Skeletal muscle cell (primary cell): Measurements from ENCODE around the gene ARAP1.

Experiments
- DNase-seq: peaks from one replicate; pipeline ENCODE4 v3.0.0-alpha.2; 2010; ENCODE audit warnings: low read depth
- H3K4me3 ChIP-seq: 2 replicates; pipeline ENCODE4 v1.5.1; 2011; ENCODE audit warnings: low read depth, mild to moderate bottlenecking, control low read depth, low read length, moderate library complexity

Gene ARAP1

DNA sequence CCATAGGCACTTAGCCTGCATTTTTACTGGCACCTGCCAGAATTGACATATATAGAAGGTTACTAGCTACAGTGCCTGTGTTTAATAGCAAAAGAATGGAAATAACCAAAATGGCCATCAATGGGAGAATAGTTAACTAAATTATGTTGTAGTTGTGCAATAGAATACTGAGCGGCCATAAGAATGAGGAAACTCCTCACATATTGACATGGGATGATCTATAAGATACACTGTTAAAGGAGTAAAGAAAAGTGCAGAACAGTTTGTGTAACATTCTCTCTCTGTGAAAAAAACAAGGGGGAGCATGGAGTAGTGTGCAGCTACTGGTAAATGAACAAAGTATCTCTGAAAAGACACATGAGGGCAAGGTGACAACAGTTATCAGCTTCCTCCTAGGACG is 21.5 kb downstream of the ARAP1 start:
- no peak overlapping the region for H3K4me3 ChIP-seq
- no peak for DNase-seq

DNA sequence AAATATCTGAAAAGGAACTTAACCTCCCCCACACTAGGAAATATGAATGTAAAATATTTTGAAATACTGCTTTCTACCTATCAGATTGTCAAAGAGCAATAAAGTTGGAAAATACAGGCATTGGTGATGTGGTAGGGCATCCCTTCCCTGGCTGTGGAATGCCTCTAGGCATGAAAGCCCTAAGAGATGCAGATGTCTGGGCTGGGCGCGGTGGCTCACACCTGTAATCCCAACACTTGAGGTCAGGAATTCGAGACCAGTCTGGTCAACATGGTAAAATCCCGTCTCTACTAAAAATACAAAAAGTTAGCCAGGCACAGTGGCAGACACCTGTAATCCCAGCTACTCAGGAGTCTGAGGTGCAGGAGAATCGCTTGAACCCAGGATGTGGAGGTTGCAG is 22.0 kb downstream of the ARAP1 start:
- no peak for DNase-seq
- H3K4me3 ChIP-seq = no peak overlapping the region

DNA sequence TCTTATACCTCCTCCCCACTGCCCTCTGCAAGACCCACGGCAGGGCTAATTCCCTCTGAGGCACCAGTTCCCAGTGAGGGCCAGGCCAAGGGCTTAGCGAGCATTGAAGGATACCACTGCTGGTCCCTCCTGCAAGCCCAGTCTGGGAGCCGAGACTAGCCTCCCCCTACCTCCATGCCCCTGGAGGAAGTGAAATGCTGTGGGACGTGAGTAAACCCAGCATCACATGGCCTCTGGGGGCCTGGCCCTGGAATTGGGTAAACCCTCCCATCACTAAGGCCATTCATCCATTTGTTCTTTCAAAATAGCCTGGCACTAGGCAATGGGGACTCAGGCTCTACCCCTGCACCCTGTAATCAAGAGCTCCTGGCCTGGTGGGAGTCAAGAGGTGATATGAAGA is 24.7 kb downstream of the ARAP1 start:
- DNase-seq = no peak
- H3K4me3 ChIP-seq = no peak overlapping the region

DNA sequence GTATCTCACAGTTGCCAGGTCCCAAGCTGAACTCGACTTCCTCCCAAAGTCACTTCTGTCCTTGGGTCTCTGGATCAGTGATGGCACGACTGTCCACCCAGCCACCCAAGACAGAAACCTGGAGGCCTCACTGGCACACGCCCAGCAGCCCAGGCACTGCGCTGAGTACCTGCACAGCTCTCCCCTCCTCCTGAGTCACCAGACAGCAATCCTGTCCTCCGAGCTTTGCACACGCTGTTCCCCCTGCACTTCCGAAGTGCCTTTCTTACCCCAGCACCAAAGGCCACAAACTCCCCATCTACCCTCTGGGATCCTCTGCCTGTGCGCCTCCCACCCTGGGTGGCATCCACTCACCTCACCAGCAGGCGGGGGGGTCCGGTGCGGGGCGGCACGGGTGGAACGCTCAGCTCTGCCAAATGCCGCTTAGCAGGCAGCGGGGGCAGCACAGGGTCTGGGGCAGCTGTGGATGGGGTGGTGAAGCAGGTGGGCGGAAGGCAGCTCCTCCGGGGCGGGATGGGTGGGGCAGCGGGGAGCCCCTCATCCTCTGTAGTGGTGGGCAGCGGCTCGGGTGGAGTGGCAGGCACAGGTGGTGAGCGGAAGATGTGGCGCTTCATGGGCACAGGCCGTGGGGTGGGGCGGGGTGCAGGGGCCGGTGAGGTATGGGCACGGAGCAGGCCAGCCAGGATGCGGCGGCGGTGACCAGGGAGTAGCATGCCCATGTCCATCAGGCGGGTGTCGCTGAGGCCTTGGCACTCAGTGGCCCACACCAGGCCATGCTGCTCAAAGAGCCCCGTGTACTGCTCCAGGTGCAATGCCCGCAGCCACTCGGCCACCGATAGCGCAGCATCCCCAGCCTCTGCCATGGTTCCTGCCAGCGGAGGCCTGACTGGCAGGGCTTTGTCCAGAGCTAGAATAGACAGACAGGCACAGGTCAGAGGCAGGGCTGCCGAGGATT is 25.7 kb downstream of the ARAP1 start:
- H3K4me3 ChIP-seq = no peak overlapping the region
- DNase-seq = no peak

DNA sequence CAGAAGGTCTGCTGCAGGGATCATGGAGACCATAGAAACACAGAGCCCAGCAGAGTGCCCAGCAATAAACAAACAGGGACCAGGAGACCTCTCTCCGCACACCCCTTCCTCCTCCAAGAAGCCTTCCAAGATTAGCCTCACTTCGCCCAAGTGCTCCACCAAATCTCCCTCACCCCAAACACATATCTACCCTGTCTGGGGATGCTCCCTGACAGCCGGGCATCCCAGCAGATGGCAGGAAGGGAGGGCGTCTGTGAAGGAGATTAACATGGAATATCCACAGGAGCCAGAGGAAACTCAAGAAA is 26.5 kb downstream of the ARAP1 start:
- DNase-seq = no peak

DNA sequence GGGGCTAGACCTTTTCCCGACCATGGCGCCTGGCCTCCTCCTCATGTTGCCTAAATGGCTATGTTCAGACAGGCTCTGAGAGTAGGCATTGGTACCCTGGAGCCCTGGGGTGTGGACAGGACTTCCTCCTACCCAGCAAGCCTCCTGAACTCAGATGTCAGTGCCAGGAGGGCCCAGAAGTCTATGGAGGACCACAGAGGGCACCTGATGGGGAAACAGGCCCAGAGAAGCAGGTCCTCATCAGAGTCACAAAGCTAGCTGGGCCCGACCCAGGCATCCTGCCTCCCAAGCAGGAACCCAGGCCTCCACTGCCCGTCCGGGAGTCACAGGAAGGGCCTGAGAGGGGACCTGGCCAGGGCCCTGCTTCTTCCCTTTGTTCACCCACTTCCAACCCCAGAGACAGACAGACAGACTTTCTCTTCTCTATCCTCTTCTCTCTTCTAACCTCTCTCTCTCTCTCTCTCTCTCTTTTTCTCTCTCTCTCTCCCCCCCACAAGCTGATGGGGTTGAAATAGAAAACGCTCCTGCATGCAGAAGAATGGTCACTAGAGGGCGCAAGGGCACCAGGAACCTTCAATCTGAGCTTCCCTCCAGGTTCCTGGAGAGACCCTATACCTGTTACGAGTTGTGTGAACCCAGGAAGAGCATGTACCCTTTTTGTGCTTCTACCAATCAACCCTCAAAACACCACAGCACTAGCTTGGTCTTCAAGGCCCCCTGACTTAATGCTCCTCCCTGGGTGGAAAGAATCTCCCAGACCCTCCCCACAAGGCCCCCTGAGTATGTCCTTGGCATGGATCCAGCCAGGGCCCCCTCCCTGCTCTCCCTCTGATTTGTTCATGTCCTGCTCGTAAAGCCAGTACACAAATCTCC is 27.1 kb downstream of the ARAP1 start:
- no peak overlapping the region for H3K4me3 ChIP-seq
- peak; percentile 46 for DNase-seq

More for the DNA sequence above, 26.5 kb downstream of the ARAP1 start:
- no peak overlapping the region for H3K4me3 ChIP-seq

DNA sequence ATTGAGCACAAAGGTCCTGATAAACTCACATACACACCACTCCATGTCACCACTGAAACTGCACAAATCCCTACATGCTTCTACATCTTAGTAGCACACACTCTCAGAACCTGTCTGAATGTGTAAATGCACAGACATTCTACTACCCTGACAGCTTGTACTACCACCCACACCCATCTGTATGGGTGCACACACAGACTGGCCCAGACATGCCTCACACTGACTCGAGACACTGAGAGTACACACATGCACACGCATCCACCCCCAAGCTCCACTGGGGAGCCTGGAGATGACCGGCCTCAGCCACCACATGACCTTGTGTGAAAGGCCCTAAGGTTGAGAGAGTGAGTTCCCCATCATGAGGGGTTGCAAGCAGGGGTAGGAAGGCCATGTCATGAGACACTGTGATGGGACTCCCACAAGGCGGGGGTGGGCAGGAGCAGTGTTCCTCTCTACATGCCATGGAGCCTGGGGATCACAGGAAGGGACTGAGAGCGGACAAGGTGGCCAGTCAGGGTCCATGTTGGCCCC is 28.1 kb downstream of the ARAP1 start:
- no peak overlapping the region for H3K4me3 ChIP-seq
- no peak for DNase-seq

DNA sequence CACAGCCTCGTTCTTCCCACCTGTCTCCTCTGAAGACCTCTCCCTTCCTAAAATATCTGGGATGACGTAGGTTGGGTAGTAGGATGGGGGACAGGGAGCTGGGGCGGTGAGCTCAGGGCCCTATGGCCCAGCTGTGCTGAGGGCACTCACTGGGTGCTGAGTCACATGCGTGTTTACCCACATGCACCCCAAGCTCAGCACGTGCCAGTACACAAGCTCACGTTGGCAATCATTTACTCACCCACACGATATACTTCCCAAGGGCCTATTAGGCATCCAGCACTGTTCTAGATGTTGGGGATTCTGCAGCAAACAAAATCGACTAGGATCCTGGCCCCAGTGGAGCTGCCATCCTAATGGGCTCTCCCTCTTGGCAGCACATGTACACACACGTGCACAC is 28.7 kb downstream of the ARAP1 start:
- no peak overlapping the region for H3K4me3 ChIP-seq
- DNase-seq = no peak

DNA sequence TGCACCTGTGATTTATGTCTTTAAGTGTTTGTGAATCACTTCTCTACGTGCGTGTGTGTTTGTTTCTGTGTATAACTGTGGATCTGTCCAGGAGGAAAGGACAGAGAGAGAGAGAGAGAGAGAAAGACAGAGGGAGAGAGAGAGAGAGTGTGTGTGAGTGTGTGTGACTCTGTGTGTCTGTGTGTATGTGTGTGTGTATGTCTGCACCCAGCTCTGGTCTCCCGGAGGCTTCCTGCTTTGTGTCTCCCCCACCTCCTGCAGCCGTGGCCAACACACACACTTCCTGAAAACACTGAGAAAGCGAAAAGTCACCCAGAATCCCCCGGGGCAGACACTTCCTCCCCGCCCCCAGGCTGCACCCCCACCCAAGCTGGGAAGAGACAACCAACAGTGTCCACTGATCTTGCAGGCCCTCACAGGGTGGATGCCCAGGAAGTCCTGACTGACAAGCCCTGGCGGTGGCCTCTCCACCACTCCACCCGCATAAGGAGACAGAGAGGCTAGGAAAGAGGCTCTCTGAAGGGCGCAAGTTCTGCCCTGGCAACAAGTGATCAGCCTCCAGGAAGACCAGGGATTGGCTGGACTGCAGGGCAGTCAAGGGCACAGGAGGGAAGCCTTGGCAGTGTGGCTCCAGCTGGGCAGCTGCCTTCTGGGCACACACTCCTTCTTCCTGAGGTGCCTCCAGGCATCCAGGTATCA is 30.0 kb downstream of the ARAP1 start:
- H3K4me3 ChIP-seq = peak overlapping the region; percentile 60
- DNase-seq = peak; percentile 72

DNA sequence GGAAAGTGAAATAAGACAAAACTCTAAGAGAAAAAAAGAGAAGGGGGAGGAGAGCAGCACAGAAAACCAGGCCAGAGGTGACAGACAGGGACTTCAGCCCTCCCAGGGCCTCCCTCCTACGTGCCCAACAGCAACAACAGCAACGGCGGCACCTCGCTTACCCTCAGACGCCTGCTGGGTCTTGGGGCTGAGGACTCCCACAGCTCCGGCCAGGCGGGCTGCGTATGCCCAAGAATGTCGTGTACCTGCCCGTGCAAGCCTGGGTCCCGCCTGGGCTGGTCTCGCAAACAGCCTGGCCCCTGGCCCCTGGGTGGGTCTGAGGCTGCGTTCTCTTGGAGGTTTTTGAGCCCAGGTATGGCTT is 30.5 kb downstream of the ARAP1 start:
- peak overlapping the region; percentile 60 for H3K4me3 ChIP-seq
- DNase-seq = no peak

DNA sequence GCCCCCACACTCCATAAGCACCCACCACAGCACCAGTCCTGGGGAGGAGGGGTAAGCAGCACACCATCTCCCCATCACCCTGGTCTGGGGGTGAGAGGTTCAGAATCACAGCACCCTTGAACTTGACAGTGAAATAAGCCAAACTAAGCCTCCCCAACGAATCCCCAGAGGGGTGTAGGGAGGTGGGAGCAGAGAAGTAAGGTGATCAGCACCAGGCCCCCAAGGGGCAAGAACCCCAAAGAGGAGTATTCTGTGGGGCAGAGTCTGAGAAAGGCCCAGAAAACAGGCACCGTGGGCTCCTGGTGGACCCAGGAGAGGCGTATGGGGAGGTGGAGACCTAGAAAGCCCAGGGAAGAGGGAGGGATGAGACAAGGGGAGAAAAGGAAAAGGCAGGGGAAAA is 30.9 kb downstream of the ARAP1 start:
- DNase-seq = no peak
- peak overlapping the region; percentile 60 for H3K4me3 ChIP-seq

DNA sequence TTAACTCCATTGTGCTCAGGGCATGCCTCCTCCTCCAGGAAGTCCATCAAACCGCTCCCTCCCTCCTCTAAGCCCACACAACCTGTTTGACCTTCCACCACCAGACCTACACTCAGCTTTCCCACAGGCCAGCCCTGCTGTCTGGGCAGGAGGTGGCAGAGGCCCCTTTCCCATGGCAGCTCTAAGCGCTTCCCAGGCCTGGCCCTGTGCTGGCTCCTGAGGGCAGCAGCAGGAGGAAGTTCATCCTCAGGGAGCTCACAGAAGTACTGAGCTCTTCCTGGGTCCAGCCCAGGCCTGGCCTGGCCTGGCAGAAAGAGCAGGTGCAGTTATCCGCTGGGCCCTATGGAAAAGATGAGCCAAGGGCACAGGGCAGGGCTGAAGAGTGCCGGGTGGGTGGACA is 31.4 kb downstream of the ARAP1 start:
- no peak for DNase-seq
- H3K4me3 ChIP-seq = peak overlapping the region; percentile 60

DNA sequence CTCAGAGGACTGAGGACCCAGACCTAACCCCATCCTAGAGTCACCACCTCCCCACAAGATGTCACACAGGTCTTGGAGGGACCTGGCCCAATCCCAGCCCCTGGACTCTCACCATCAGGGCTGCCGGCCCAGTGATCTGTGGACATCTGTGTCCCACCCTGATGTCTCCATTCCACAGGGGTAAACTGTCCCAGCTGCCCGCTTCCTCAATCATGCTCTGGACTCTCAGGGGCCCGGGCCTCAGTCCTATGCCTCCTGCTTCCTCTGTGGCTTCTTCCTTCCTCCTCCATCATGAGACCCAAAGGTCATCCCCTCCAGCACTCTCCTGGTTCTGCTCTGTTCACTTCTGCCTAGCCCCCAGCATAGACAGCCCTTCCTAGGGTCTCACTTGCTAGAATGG is 32.2 kb downstream of the ARAP1 start:
- no peak for DNase-seq
- peak overlapping the region; percentile 60 for H3K4me3 ChIP-seq

DNA sequence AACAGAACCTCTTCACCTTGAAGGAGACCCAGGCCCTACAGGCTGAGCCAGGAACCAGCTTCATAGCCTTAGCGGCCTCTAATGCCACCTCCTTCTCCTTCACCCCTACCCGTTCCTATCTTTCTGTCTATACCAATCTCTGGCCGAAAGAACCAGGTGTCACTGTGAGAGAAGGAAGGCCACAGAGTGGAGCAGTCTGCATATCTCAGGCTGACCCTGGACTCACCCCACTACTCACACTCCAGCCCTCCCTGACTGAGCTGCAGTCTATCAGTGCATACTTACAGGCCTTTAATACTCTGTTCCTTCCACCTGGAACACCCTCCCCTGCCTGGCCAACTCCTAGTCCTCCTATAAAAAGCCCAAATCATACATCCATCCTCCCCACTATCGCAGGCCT is 32.7 kb downstream of the ARAP1 start:
- no peak for DNase-seq

DNA sequence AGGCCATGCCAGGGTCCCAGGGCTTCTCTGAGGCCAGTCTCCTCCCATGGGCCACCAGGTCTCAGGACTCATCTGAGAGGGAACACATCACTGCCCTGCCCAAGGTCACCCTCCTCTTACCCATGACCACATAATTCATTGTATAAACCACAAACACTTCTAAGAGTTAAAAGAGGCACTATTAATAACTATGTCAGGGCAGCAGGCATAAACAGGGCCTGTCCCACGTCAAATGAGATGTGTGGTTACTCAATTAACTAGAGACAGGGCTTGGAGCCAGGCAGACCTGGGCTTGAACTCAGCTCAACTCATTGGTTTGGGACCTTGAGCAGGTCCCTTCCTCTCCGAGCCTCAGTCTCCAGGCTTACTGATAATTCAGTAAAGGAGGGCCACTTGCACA is 33.1 kb downstream of the ARAP1 start:
- no peak for DNase-seq
- no peak overlapping the region for H3K4me3 ChIP-seq

More for the DNA sequence above, 32.7 kb downstream of the ARAP1 start:
- H3K4me3 ChIP-seq = no peak overlapping the region

DNA sequence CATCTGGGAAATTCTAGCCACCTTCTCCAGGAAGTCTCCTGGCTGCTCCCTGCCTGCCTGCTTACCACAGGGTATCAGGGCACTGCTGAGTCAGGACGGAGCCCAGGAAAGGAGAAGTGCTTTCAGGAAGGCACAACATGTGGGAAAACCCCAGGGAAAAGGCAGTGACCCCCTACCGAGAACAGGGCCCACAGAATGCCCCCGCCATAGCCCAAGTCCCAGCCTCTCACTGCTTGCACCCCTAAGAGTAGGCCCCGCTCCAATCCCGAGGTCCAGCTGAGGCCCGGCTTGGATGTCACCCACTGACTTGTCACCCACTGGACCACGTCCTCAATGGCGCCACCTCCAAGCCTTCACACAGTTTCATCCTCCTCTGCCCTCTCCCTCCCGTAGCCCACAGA is 34.1 kb downstream of the ARAP1 start:
- no peak for DNase-seq

DNA sequence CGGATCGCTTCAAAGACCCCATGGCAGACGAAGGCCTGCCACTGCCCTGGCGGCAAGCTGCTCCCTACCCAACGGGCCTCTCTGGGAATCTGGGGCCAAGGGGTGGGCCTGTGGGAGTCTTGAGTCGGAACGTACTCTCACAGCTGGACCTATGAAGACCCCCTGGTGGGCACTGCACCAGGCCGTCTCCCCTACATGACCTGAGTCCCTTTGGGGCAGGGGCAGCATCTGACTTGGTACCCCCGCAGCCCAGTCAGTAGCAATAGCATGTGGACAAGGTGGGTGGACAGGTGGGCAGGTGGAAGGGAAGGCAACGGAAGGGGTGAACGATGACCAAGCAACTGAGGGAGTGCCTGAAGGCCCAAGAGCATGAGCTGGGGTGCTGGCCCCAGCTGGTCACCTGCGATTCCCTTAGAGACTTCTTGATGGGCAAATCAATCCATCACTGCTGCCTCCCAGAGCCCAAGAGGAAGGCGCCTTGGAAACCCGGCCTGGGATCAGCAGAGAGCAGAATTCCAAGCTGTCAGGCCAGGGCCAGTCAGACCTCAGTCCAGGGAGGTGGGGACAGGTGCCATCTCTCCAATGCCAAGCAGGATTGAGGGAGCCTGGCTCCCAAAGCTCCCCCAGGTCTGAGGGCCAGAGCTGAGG is 35.3 kb downstream of the ARAP1 start:
- no peak for DNase-seq
- no peak overlapping the region for H3K4me3 ChIP-seq

More for the DNA sequence above, 34.1 kb downstream of the ARAP1 start:
- no peak overlapping the region for H3K4me3 ChIP-seq

DNA sequence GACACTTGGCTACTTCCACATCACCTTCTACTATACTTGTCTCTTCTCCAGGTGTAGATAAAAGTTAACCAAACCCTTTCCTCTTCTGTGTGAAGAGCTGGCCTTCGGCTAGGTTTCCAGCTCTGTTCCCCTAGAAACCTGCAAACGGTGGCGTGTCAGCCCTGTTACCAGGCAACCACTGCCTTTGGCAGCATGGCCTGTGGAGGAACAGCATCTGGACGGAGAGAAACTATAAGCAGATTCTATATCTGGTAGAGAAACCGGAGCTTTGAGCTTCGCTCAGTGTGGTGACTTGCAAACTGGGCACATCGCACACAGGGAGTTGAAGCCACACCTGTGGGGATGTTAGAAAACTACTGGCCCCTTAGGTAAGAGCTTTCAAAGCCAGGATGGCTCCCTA is 35.9 kb downstream of the ARAP1 start:
- DNase-seq = no peak
- no peak overlapping the region for H3K4me3 ChIP-seq

DNA sequence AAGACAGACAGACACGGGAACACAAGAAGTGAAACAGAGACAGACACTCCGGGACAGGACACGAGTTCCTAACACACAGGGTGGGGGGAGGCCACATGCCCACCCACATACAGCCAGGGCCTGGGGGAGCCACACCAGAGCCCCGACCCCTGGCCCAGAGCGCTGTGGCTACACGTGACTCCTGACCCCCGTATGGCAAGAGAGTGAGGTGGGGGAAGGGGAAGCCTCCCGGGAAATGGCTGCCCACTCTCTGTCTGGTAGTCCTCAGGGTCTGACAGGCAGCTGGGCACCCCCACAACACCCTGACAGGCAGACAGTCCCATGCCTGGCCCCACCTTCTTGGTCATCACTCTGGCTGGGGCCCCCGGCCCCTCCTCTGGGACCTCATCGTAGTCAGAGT is 39.4 kb downstream of the ARAP1 start:
- no peak overlapping the region for H3K4me3 ChIP-seq
- no peak for DNase-seq
